NCI-H1694 (cell line): Measurements from ENCODE around the gene GLRX.
A peak's percentile ranks its signal among the peaks of the same experiment; 100 is the strongest.
"Not testable (repeated sequence)": the region's sequence is repeated elsewhere in the genome, so short reads cannot be mapped to it uniquely, and the experiment has no call there.

Experiments
- DNase-seq: peaks from one replicate; lab custom pipeline; 2025; lab: John Stamatoyannopoulos, UW

Gene GLRX

DNA sequence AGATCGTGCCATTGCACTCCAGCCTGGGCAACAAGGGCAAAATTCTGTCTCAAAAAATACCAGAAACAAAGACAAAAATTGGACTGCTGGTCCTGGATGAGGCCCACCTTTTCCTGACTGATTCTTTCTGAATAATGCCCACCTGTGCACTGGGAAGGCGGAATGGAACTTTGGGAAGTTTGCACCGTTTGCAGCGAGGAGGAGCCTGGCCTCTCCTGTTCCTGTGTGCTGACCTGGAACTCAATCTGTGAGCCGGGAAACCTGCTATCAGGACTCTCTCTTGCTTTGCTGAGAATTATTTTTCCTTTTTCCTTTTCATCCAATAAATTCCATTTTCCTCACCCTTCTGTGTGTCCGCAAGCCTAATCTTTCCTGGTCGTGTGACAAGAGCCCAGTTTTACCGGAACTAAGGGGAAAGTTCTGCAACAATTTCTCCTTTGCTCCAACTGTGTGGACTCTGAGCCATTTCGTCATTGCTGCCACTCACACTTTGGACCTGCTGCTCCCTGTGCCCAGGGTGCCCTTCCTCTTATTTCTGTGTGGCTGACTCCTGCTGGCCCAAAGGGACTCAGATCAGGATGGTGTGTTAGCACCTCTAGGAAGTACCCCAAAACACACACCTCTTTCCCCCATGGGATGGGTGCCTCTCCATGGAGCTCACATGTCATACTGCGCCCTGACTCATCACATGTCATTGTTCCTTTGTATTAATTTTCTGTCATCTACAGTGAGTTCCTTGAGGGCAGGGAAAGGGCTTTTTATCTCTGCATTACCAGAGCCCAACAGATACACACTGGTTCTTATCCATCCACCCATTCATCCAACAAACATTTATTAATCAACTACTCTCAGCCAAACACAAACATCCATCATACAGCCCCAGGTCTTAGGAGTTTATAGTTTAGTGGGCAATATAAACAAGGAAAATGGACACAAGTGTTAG is 4.7 kb upstream of the GLRX start:
- DNase-seq, result no peak

GRCh38 chr5:95825495-95825894 is 3.0 kb upstream of the GLRX start:
- no peak for DNase-seq

DNA sequence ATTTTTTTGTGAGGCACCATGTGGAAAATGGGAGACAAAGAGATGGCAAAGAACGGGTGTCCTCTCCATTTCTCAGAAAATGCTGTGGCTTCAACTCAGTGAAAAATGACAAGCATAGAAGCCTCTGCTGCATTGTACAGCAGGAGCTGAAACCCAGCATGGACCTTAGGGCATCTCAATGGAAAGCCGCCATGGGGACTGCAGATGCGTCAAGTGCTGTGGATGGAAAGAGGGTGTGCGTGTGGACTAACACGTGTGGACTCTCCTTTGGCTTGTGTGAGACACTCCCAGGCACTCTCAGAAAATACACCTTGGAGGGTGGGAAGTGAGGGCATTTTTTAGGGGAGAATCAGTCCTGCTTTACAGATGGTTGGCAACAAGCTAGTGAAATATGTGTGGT is 2.2 kb upstream of the GLRX start:
- no peak for DNase-seq

GRCh38 chr5:95823738-95824609 is 1.4 kb upstream of the GLRX start:
- DNase-seq, result no peak

GRCh38 chr5:95823218-95823737 is 752 bp upstream of the GLRX start:
- DNase-seq, result no peak

DNA sequence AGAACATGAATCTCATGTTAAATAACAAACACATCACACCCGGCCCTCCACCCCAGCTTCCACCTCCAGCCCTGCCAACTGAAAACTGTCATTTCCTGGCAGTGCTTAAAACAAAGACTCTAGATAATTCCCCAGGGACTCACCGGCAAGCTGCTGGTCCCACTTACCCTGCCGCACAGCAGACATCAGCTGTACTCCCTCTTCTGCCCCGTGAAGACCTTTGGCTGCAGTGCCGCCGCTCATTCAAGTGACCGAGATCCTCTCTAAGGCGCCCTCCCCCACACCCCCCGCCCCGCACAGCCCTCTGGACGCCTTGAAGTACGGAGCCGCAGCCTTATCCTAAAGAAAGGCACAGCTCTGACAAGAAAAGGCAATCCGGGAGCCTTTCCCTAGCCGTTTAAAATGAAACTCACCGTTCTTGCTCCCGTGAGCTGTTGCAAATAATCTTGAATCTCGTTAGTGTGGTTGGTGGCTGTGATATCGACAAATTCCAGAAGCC is 434 bp downstream of the GLRX start:
- DNase-seq, result peak; percentile 71

DNA sequence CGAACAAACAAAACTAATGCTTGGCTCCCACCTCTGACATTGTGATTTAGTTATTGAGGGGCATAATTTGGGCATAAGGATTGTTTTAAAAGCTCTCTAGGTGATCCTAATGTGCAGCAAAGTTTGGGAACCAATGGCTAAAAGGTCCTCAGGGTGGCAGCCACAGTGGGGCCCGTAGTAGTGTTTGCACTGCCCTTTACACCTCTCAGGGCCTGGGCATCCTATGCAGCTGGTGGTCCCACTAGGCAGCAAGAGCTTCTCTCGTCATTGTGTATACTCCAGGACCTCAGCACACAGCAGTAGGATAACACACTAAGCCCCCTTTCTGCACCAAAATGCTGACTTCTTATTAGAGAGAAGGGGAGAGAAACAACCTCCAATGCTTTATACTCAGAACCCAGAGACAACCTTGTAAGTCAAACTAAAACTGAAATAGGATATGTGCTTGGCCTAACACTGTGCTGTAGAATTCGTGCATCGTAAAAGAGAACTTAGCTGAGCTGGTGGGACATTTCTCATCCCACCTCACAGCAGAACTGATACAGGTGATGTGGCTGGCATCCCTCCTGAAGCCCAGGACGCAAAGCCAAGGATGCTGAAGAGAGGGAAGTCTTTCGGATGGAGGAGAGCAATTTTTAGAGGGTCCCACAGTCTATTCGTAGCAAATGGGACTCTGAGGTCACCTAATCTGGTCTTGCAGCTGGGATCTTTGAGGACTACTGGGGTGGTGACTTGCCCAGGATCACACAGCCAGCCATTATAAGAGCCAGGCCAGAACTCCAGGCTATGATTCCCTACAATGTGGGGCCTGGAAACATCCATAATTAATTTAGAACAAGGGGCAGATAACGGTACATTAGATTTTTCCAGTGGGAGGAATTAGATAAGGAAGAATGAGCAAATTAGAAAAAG is 1.2 kb downstream of the GLRX start:
- no peak for DNase-seq

DNA sequence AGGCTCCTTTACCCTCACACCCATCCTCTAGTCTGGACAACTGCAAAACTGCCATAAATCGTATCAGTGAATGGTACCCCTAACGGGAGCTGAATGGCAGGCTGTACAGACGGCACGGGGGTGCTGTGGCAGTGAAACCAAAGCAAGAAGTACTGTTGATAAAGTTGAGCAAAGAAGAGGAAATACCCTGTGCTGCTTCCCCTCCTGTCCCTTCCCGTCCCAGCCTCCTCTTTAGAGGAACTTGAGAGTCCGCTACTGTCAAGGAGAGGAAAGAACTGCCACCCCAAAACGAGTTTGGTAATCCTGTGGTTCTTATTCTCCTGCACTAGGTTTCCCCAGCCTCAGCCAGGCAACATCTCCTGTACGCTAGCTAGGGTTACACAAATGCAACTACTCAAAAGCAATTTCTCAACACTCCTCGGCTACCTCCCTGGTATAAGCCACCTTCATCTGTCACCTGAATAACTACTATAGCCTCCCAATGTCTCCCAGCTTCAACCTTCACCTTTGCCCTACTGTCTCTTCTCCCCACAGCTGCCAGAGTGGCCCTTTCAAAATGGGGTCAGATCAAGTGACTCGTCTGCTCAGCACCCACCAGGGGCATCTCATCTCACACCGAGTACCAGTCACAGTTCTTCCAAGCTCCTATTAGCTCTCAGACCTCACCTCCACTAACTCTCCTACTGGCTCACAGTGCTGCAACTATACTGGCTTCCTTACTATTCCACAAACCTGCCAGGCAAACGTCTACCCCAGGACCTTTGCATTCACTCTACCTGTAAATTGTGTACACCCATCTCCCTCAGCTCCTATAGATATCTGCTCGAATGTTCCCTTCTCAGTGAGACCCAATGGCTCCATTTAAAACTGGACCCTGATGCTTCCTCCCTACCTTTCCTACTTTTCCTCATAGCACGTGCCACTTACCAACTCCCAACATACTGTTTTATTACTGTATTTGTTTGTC is 4.1 kb downstream of the GLRX start:
- no peak for DNase-seq

DNA sequence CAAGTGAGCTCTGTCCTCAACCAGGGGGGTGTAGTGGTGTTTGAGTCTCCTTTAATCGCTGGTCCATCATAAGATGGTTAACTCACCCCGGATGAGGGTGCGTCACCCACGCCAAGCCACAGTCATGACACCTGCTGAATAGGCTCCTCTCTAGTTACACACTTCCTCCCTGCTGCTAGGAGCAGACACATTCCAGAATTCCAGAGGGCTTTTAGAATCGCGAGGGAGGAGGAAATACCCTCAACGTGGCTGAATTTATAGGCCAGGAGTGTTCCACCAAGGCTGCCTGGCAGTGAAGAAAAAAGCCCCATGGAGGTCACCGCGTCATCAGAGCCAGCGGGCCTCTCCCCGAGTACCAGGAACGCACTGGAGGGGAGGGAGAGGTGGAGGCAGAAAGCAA is 5.1 kb downstream of the GLRX start:
- no peak for DNase-seq

- DNase-seq, result no peak
Observed at GRCh38 chr5:95816776-95817175, 5.8 kb downstream of the GLRX start.

GRCh38 chr5:95816341-95816740 is 6.2 kb downstream of the GLRX start:
- no peak for DNase-seq

GRCh38 chr5:95815155-95815729 is 7.3 kb downstream of the GLRX start:
- no peak for DNase-seq

GRCh38 chr5:95813035-95813434 is 9.5 kb downstream of the GLRX start:
- not testable (repeated sequence) for DNase-seq

DNA sequence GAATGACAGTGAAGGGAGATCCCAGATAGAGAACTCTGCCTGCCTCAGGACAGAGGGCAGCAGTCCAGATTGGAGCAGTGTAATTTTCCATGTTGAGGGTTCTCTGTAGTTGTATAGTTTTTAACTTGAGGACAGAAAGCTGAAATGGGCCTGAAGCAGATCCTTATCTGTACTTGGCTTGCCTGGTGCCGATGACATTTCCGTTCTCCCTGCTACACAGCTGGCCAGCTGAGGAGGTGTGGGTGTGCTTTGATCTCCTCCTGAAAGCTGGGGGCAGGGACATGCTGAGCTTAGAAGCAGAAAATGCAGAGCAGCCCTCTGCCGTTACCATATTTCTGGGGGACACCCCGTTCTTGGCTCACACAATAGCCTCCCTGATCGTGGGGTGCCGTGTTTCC is 10.5 kb downstream of the GLRX start:
- DNase-seq, result no peak

DNA sequence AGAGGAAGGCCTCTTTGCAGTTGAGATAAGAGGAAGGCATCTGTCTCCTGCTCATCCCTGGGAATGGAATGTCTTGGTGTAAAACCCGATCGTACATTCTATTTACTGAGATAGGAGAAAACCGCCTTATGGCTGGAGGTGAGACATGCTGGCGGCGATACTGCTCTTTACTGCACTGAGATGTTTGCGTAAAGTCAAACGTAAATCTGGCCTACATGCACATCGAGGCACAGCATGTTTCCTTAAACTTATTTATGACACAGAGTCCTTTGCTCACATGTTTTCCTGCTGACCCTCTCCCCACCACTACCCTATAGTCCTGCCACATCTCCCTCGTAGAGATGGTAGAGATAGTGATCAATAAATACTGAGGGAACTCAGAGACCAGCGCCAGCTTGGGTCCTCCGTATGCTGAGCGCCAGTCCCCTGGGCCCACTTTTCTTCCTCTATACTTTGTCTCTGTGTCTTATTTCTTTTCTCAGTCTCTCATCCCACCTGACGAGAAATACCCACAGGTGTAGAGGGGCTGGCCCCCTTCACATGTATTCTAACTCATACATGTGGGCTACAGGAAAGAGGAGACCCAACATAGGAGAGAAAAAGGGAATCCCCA is 11.0 kb downstream of the GLRX start:
- DNase-seq, result not testable (repeated sequence)

DNA sequence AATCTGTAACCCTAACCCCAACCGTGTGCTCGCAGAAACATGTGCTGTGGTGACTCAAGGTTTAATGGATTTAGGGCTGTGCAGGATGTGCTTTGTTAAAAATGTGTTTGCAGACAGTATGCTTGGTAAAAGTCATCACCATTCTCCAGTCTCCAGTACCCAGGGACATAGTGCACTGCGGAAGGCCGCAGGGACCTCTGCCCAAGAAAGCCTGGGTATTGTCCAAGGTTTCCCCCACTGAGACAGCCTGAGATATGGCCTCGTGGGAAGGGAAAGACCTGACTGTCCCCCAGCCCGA is 11.5 kb downstream of the GLRX start:
- DNase-seq, result not testable (repeated sequence)

DNA sequence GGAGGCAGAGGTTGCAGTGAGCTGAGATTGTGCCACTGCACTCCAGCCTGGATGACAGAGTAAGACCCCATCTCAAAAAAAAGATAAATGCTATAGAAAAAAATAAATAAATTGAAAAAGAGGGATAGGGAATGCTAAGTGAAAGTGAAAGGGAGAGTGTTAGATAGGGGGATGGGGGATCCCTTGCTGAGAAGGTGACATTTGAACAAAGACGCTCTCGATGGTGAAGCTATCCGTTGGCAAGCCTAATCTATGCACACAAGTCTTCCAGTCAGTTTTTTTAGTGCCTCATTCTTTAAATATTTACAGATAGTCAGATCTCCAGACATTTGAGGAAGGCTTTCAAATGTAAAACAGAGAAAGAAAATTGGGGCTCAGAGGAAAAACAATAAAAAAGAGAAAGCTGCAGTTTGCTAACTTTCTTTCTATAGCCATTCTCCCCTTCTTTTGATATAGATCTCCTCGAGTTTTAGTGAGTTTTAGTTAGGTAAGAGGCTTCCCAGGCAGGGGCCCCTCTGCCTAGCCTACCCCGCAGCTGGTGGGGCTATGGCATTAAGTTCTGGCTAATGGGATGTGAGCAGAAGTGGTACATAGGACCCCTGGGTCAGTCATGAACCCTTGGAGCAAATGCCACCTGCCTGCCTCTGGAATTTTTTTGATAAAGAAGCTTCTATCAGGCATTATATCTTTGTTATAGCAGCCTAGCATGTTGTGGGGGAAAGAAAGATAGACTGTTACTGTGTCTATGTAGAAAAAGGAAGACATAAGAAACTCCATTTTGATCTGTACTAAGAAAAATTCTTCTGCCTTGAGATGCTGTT is 12.0 kb downstream of the GLRX start:
- no peak for DNase-seq

DNA sequence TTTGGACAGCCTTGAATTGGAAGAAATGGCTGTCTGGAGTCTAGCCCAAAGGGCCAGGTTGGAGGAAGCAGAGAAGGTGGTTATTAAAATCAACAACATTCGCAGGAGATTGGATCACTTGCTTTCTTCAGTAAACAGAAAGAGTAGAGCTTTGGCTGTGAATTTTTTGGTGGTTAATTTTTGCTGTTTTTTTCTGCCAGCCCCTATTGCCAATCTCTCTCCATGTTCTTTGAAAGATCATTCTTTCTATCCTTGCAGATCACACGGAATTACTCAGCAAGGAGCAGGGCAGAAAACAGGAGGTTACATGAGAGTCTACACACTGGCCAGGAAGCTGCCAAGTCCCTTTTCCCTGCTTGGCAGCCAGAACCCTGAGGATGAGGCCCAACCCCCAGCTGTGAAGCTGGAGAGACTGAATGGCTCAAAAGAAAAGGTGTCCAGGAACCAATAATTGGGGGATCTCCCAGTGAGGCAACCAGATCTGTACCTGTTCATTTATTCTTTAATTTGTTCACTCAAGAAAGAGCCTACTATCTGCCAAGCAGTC is 13.0 kb downstream of the GLRX start:
- DNase-seq, result no peak
